MM.1S (cell line): ENCODE results near the gene IVNS1ABP.

Experiments
- DNase-seq: peaks from one replicate; pipeline ENCODE4 v3.0.0-alpha.2; 2015
- H2AFZ ChIP-seq: fragments of 300-600 bp; sonication (generic); 2 replicates; pipeline ENCODE4 v1.6.0; 2016; ENCODE audit warnings: antibody characterized with exemption, low read length
- H3F3A ChIP-seq: fragments of 300-600 bp; sonication (generic); 2 replicates; pipeline ENCODE4 v1.6.1; 2016; ENCODE audit warnings: mild to moderate bottlenecking, antibody characterized with exemption, low read length, moderate library complexity, mixed read lengths; ENCODE audit not compliant: insufficient read depth
- H3K27ac ChIP-seq: fragments of 300-600 bp; sonication (generic); 2 replicates; pipeline ENCODE4 v1.5.1; 2016; ENCODE audit warnings: mild to moderate bottlenecking, low read length
- H3K27me3 ChIP-seq: fragments of 300-600 bp; sonication (generic); replicated peaks from 2 replicates; pipeline ENCODE4 v1.6.0; 2016; ENCODE audit warnings: low read length; ENCODE audit not compliant: insufficient read depth
- H3K36me3 ChIP-seq: fragments of 300-600 bp; sonication (generic); replicated peaks from 2 replicates; pipeline ENCODE4 v1.6.1; 2016; ENCODE audit warnings: mild to moderate bottlenecking, low read length, mixed read lengths; ENCODE audit not compliant: insufficient read depth
- H3K4me1 ChIP-seq: fragments of 300-600 bp; sonication (generic); 2 replicates; pipeline ENCODE4 v1.6.1; 2016; ENCODE audit warnings: low read length, mixed read lengths
- H3K4me2 ChIP-seq: fragments of 300-600 bp; sonication (generic); 2 replicates; pipeline ENCODE4 v1.6.0; 2016; ENCODE audit warnings: low read depth, low read length
- H3K4me3 ChIP-seq: fragments of 300-600 bp; sonication (generic); 2 replicates; pipeline ENCODE4 v1.5.1; 2016; ENCODE audit warnings: low read length, mixed read lengths
- H3K79me2 ChIP-seq: fragments of 300-600 bp; sonication (generic); 2 replicates; pipeline ENCODE4 v1.6.1; 2016; ENCODE audit warnings: mixed run types, low read length, mixed read lengths
- H3K9ac ChIP-seq: fragments of 300-600 bp; sonication (generic); 2 replicates; pipeline ENCODE4 v1.6.1; 2016; ENCODE audit warnings: low read length, mixed read lengths
- H3K9me2 ChIP-seq: fragments of 300-600 bp; sonication (generic); replicated peaks from 2 replicates; pipeline ENCODE4 v1.6.1; 2016; ENCODE audit warnings: mild to moderate bottlenecking, low read length, mixed read lengths; ENCODE audit not compliant: insufficient read depth
- H3K9me3 ChIP-seq: fragments of 300-600 bp; sonication (generic); replicated peaks from 2 replicates; pipeline ENCODE4 v1.6.1; 2016; ENCODE audit warnings: mild to moderate bottlenecking, low read length, mixed read lengths; ENCODE audit not compliant: insufficient read depth
- H4K20me1 ChIP-seq: fragments of 300-600 bp; sonication (generic); 2 replicates; pipeline ENCODE4 v1.6.1; 2016; ENCODE audit warnings: mild to moderate bottlenecking, low read length, moderate library complexity, mixed read lengths; ENCODE audit not compliant: insufficient read depth
- CTCF ChIP-seq: fragments of 300-600 bp; sonication (generic); IDR thresholded peaks from 2 replicates; pipeline ENCODE4 v1.5.1; 2016; ENCODE audit warnings: antibody characterized with exemption, low read length, mixed read lengths
- EZH2 ChIP-seq: fragments of 300-600 bp; sonication (generic); optimal IDR thresholded peaks from 2 replicates; pipeline ENCODE3; 2017; ENCODE audit warnings: low read depth, mild to moderate bottlenecking, antibody characterized with exemption, low read length, mixed read lengths
- EZH2phosphoT487 ChIP-seq: fragments of 300-600 bp; sonication (generic); IDR thresholded peaks from 2 replicates; pipeline ENCODE4 v1.6.1; 2018; ENCODE audit warnings: antibody characterized with exemption, low read length

Gene IVNS1ABP

GRCh38 chr1:185308126-185308525 lies 8.9 kb downstream of the IVNS1ABP start:
- H3F3A ChIP-seq, result no peaks in the 10 kb centered on the region
- H3K9me3 ChIP-seq, result no peaks in the 10 kb centered on the region
- no peaks in the 10 kb centered on the region for H3K9me2 ChIP-seq
- no peak overlapping the region for H3K9ac ChIP-seq
- TF ChIP-seq EZH2phosphoT487, result no peak
- no peak for TF ChIP-seq CTCF
- TF ChIP-seq EZH2, result no peak
- H3K27me3 ChIP-seq, result no peaks in the 10 kb centered on the region
- H3K79me2 ChIP-seq, result peaks cover 43% of the 10 kb centered on the region
- peaks cover 16% of the 10 kb centered on the region for H4K20me1 ChIP-seq
- H3K36me3 ChIP-seq, result peaks cover 61% of the 10 kb centered on the region
- DNase-seq, result no peak
- H3K4me2 ChIP-seq, result no peak overlapping the region
- peaks cover 4% of the 10 kb centered on the region for H3K4me1 ChIP-seq
- no peak overlapping the region for H2AFZ ChIP-seq
- no peak overlapping the region for H3K4me3 ChIP-seq
- no peak overlapping the region for H3K27ac ChIP-seq

GRCh38 chr1:185305419-185305818 lies 11.6 kb downstream of the IVNS1ABP start:
- DNase-seq, result no peak
- H3K4me2 ChIP-seq, result no peak overlapping the region
- H3K9me3 ChIP-seq, result no peaks in the 10 kb centered on the region
- peaks cover 62% of the 10 kb centered on the region for H3K36me3 ChIP-seq
- no peaks in the 10 kb centered on the region for H3F3A ChIP-seq
- H3K9ac ChIP-seq, result no peak overlapping the region
- H3K9me2 ChIP-seq, result no peaks in the 10 kb centered on the region
- H3K4me1 ChIP-seq, result no peaks in the 10 kb centered on the region
- peaks cover 16% of the 10 kb centered on the region; the same call in 1 of the 2 replicates for H3K79me2 ChIP-seq
- TF ChIP-seq CTCF (no peak), EZH2 (no peak), EZH2phosphoT487 (no peak)
- no peak overlapping the region for H2AFZ ChIP-seq
- H4K20me1 ChIP-seq, result no peaks in the 10 kb centered on the region; the same call in 1 of the 2 replicates
- no peaks in the 10 kb centered on the region for H3K27me3 ChIP-seq
- H3K27ac ChIP-seq, result no peak overlapping the region
- H3K4me3 ChIP-seq, result no peak overlapping the region

GRCh38 chr1:185300152-185300551 lies 16.9 kb downstream of the IVNS1ABP start:
- no peak overlapping the region for H2AFZ ChIP-seq
- TF ChIP-seq EZH2phosphoT487 (no peak), EZH2 (no peak), CTCF (no peak)
- H3K4me1 ChIP-seq, result no peaks in the 10 kb centered on the region
- H3K27ac ChIP-seq, result no peak overlapping the region
- H3K36me3 ChIP-seq, result peaks cover 31% of the 10 kb centered on the region
- no peak for DNase-seq
- no peaks in the 10 kb centered on the region for H3K9me2 ChIP-seq
- no peak overlapping the region for H3K4me2 ChIP-seq
- no peaks in the 10 kb centered on the region for H3K79me2 ChIP-seq
- no peaks in the 10 kb centered on the region for H4K20me1 ChIP-seq
- H3K9me3 ChIP-seq, result no peaks in the 10 kb centered on the region
- no peaks in the 10 kb centered on the region for H3F3A ChIP-seq
- H3K9ac ChIP-seq, result no peak overlapping the region
- H3K27me3 ChIP-seq, result no peaks in the 10 kb centered on the region
- no peak overlapping the region for H3K4me3 ChIP-seq
